RWPE2 (cell line): ENCODE results near the gene CCDC7.
"Not testable (repeated sequence)": the region's sequence is repeated elsewhere in the genome, so short reads cannot be mapped to it uniquely, and the experiment has no call there.

Experiments used
- ATAC-seq: fragments of 200-7000 bp; cut with Tn5 transposase; 3 replicates; pipeline ENCODE4 v1.9.1; 2021; ENCODE audit warnings: low read depth
- DNase-seq: peaks from one replicate; pipeline ENCODE4 v3.0.0-alpha.2; 2020; ENCODE audit warnings: low spot score
- H3K27ac ChIP-seq: fragments of 450-650 bp; 2 replicates; pipeline ENCODE4 v1.5.1; 2017; ENCODE audit warnings: mild to moderate bottlenecking; ENCODE audit not compliant: poor library complexity, severe bottlenecking
- H3K27me3 ChIP-seq: fragments of 250-450 bp; sonication (Bioruptor Pico); 2 replicates; pipeline ENCODE4 v1.5.1; 2021; ENCODE audit warnings: mild to moderate bottlenecking, moderate library complexity; ENCODE audit not compliant: insufficient read depth, poor library complexity, severe bottlenecking
- H3K36me3 ChIP-seq: fragments of 250-450 bp; sonication (Bioruptor Pico); 2 replicates; pipeline ENCODE4 v1.5.1; 2020; ENCODE audit warnings: low read depth, mild to moderate bottlenecking, moderate library complexity
- H3K4me1 ChIP-seq: fragments of 250-450 bp; sonication (Bioruptor Pico); 2 replicates; pipeline ENCODE4 v1.5.1; 2021; ENCODE audit warnings: mild to moderate bottlenecking, moderate library complexity; ENCODE audit not compliant: insufficient read depth, poor library complexity, severe bottlenecking
- H3K4me3 ChIP-seq: fragments of 250-450 bp; sonication (Bioruptor Pico); 2 replicates; pipeline ENCODE4 v1.5.1; 2021; ENCODE audit warnings: mild to moderate bottlenecking, moderate library complexity; ENCODE audit not compliant: severe bottlenecking
- H3K9me3 ChIP-seq: fragments of 250-450 bp; sonication (Bioruptor Pico); 2 replicates; pipeline ENCODE4 v1.5.1; 2021; ENCODE audit warnings: mild to moderate bottlenecking, moderate library complexity; ENCODE audit not compliant: severe bottlenecking
- TF ChIP-seq, protein P1 (sequence below): fragments of 450-650 bp; IDR thresholded peaks from one replicate; pipeline ENCODE4 v1.5.1; 2017; ENCODE audit warnings: mild to moderate bottlenecking, moderate library complexity; ENCODE audit not compliant: poor library complexity, severe bottlenecking

The CCDC7 gene

DNA sequence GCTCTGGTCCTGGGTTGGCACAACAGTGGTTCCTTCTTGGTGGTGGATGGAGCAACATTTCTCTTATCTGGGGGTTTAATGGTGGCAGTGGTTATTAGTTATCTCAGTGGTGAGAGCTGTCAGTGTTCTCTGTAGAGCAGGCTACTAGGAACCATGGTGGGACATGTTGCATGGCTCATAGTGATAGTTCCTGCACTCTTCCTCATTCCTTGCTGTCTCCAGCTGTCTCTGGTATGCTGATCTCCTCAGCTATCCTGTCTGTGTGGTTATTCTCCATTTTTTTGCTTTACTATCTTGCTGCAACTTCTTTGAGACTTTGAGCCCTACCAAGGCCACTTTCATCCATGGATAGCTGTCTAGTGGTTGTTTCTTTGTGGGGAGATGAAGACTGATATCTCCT lies 44.0 kb downstream of the CCDC7 start:
- H3K4me3 ChIP-seq: no peak overlapping the region
- DNase-seq: no peak
- H3K27me3 ChIP-seq: no peaks in the 10 kb centered on the region
- ATAC-seq: no peak
- H3K27ac ChIP-seq: no peak overlapping the region
- no peaks in the 10 kb centered on the region for H3K36me3 ChIP-seq
- H3K9me3 ChIP-seq: no peaks in the 10 kb centered on the region
- H3K4me1 ChIP-seq: no peaks in the 10 kb centered on the region
- TF ChIP-seq, protein P1, sequence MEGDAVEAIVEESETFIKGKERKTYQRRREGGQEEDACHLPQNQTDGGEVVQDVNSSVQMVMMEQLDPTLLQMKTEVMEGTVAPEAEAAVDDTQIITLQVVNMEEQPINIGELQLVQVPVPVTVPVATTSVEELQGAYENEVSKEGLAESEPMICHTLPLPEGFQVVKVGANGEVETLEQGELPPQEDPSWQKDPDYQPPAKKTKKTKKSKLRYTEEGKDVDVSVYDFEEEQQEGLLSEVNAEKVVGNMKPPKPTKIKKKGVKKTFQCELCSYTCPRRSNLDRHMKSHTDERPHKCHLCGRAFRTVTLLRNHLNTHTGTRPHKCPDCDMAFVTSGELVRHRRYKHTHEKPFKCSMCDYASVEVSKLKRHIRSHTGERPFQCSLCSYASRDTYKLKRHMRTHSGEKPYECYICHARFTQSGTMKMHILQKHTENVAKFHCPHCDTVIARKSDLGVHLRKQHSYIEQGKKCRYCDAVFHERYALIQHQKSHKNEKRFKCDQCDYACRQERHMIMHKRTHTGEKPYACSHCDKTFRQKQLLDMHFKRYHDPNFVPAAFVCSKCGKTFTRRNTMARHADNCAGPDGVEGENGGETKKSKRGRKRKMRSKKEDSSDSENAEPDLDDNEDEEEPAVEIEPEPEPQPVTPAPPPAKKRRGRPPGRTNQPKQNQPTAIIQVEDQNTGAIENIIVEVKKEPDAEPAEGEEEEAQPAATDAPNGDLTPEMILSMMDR: no peak

DNA sequence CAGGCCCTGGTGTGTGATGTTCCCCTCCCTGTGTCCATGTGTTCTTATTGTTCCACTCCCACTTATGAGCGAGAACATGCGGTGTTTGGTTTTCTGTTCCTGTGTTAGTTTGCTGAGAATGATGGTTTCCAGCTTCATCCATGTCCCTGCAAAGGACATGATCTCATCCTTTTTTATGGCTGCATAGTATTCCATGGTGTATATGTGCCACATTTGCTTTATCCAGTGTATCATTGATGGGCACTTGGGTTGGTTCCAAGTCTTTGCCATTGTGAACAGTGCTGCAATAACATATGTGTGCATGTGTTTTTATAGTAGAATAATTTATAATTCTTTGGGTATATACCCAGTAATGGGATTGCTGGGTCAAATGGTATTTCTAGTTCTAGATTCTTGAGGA lies 48.6 kb downstream of the CCDC7 start:
- not testable (repeated sequence) for ATAC-seq, H3K27ac ChIP-seq, H3K27me3 ChIP-seq, H3K4me3 ChIP-seq, DNase-seq, H3K36me3 ChIP-seq, H3K4me1 ChIP-seq, H3K9me3 ChIP-seq

DNA sequence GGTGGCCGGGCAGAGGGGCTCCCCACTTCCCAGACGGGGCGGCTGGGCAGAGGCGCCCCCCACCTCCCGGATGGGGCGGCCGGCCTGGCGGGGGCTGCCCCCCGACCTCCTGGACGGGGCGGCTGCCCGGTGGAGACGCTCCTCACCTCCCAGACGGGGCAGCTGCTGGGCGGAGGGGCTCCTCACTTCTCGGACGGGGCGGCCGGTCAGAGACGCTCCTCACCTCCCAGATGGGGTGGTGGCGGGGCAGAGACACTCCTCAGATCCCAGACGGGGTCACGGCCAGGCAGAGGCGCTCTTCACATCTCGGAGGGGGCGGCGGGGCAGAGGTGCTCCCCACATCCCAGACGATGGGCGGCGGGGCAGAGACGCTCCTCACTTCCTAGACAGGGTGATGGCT lies 54.2 kb downstream of the CCDC7 start:
- not testable (repeated sequence) for H3K9me3 ChIP-seq, ATAC-seq, H3K4me3 ChIP-seq, DNase-seq, H3K36me3 ChIP-seq, H3K27ac ChIP-seq, H3K27me3 ChIP-seq, H3K4me1 ChIP-seq

DNA sequence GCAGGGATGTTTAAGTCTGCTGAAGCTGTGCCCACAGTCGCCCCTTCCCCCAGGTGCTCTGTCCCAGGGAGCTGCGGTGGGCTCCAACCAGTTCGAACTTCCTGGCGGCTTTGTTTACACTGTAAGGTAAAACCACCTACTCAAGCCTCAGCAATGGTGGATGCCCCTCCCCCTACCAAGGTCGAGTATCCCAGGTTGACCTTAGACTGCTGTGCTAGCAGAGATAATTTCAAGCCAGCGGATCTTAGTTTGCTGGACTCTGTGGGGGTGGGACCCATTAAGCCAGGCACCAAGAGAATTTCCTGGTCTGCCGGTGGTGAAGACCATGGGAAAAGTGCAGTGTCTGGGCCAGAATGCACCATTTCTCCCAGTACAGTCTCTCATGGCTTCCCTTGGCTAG lies 56.0 kb downstream of the CCDC7 start:
- TF ChIP-seq, protein P1: no peak
- Histone ChIP-seq H3K4me3 (no peak overlapping the region), H3K27ac (no peak overlapping the region), H3K9me3 (peaks cover 2% of the 10 kb centered on the region), H3K4me1 (no peaks in the 10 kb centered on the region), H3K36me3 (no peaks in the 10 kb centered on the region), H3K27me3 (no peaks in the 10 kb centered on the region)
- DNase-seq (no peak), ATAC-seq (no peak)

DNA sequence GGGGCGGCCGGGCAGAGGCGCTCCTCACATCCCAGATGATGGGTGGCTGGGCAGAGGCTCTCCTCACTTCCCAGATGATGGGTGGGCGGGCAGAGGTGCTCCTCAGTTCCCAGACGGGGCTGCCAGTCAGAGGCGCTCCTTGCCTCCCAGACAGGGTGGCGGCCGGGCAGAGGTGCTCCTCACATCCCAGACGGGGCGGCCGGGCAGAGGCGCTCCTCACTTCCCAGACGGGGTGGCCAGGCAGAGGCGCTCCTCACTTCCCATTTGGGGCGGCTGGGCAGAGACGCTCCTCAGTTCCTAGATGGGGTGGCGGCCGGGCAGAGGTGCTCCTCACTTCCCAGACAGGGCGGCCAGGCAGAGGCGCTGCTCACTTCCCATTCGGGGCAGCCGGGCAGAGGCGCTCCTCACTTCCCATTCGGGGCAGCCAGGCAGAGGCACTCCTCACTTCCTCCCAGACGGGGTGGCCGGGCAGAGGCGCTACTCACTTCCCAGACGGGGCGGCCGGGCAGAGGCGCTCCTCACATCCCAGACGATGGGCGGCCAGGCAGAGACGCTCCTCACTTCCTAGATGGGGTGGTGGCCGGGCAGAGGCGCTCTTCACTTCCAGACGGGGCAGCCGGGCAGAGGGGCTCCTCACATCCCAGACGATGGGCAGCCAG lies 60.0 kb downstream of the CCDC7 start:
- ATAC-seq, H3K4me1 ChIP-seq, H3K9me3 ChIP-seq, H3K27ac ChIP-seq, H3K27me3 ChIP-seq, DNase-seq, H3K36me3 ChIP-seq, H3K4me3 ChIP-seq: not testable (repeated sequence)

DNA sequence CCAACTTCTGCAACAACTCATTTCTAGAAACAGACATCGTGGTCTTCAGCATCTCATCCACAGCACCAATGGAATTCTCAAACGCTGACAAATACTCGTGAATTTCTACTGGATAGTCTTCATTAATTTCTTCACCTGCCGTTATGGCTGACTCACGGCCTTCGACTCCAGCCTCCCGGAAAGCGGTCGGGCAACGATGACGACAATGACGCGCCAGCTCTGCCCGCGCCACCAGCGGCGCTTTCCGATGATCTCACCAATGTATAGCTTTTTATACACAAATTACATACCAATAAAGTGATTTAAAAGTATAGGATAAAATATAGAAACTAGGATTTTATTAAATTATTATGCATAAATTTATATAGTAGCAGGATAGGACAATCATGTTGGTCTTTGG lies 65.7 kb downstream of the CCDC7 start:
- TF ChIP-seq, protein P1: no peak
- no peaks in the 10 kb centered on the region for H3K36me3 ChIP-seq
- DNase-seq (no peak), ATAC-seq (no peak)
- H3K27me3 ChIP-seq: no peaks in the 10 kb centered on the region
- H3K27ac ChIP-seq: no peak overlapping the region
- no peaks in the 10 kb centered on the region for H3K9me3 ChIP-seq
- H3K4me1 ChIP-seq: no peaks in the 10 kb centered on the region
- no peak overlapping the region for H3K4me3 ChIP-seq
